ENCODE results near the gene IGSF21. TPM values are rescaled to one million over a fixed set of nuclear protein-coding genes. Genes with fewer than 3 reads are reported as not detected.

The IGSF21 gene
- polyA plus RNA-seq, 3 donors: not detected

DNA sequence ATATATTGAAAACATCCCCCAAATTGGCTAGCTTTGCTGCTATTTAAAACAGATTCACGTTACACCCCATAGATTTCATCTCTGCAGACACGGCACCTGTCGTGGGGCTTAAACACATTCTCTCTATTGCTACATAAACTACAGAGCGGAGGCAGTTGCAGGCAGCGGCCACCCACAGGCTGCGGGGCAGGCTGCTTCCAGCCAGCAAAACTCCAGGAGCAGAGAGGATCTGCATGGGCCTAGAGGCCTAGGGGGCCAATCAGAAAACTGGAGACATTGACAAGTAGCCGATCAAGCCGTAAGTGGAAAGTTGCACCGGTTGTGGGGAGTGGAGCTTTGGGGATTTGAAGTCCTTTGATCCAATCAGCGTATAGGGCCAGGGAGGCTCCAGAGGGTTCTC is 244.1 kb downstream of the IGSF21 start:
- intact Hi-C loops (cut with micrococcal nuclease): no loop called here
- Histone ChIP-seq H2AFZ (ENCODE audit: insufficient read depth, low read depth, low read length, poor library complexity, severe bottlenecking) (no peak overlapping the region), H3K4me2 (replicated peaks; ENCODE audit: extremely low read depth, low read length, poor library complexity, severe bottlenecking) (no peak overlapping the region), H3K4me3 (replicated peaks in 1 of 3; ENCODE audit: low read depth in 2 of 3, low read length in 3 of 3) (no peak overlapping the region), H3K79me2 (ENCODE audit: insufficient read depth, low read length) (no peaks in the 10 kb centered on the region), H3K36me3 (replicated peaks in 1 of 2; ENCODE audit: control insufficient read depth in 1 of 2, insufficient read depth in 2 of 2, low read length in 2 of 2) (no peaks in the 10 kb centered on the region), H3K4me1 (ENCODE audit: control insufficient read depth in 1 of 2, insufficient read depth in 2 of 2, low read length in 2 of 2) (no peaks in the 10 kb centered on the region), H3K27ac (ENCODE audit: low read depth in 1 of 2, low read length in 2 of 2) (no peak overlapping the region), H4K20me1 (ENCODE audit: insufficient read depth, low read length) (no peaks in the 10 kb centered on the region), H3K9me3 (replicated peaks in 1 of 2; ENCODE audit: control insufficient read depth in 1 of 2, insufficient read depth in 1 of 2, low read length in 2 of 2) (no peaks in the 10 kb centered on the region), H3K27me3 (ENCODE audit: control insufficient read depth in 2 of 2, insufficient read depth in 2 of 2, low read length in 2 of 2) (no peaks in the 10 kb centered on the region), H3K9ac (ENCODE audit: insufficient read depth, low read length, poor library complexity, severe bottlenecking) (no peak overlapping the region)
- H3K27me3 Mint-ChIP-seq (ENCODE audit: low read depth in 3 of 3): peaks cover 5 to 23% (median 9%) of the 10 kb centered on the region in 3 donors
- H3K4me1 Mint-ChIP-seq: no peaks in the 10 kb centered on the region
- H3K27ac Mint-ChIP-seq: no peak overlapping the region
- WGBS (ENCODE audit: insufficient coverage): 72% methylated on average over 7 of the region's 10 CpGs
- H3K36me3 Mint-ChIP-seq: no peaks in the 10 kb centered on the region
- DNase-seq: no peak
- H3K9me3 Mint-ChIP-seq: peaks cover 0 to 2% (median 0%) of the 10 kb centered on the region in 7 donors
- TF ChIP-seq, protein P1, sequence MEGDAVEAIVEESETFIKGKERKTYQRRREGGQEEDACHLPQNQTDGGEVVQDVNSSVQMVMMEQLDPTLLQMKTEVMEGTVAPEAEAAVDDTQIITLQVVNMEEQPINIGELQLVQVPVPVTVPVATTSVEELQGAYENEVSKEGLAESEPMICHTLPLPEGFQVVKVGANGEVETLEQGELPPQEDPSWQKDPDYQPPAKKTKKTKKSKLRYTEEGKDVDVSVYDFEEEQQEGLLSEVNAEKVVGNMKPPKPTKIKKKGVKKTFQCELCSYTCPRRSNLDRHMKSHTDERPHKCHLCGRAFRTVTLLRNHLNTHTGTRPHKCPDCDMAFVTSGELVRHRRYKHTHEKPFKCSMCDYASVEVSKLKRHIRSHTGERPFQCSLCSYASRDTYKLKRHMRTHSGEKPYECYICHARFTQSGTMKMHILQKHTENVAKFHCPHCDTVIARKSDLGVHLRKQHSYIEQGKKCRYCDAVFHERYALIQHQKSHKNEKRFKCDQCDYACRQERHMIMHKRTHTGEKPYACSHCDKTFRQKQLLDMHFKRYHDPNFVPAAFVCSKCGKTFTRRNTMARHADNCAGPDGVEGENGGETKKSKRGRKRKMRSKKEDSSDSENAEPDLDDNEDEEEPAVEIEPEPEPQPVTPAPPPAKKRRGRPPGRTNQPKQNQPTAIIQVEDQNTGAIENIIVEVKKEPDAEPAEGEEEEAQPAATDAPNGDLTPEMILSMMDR (IDR thresholded peaks at IDR 0.05): no peak
- H3K4me3 Mint-ChIP-seq: no peak overlapping the region

DNA sequence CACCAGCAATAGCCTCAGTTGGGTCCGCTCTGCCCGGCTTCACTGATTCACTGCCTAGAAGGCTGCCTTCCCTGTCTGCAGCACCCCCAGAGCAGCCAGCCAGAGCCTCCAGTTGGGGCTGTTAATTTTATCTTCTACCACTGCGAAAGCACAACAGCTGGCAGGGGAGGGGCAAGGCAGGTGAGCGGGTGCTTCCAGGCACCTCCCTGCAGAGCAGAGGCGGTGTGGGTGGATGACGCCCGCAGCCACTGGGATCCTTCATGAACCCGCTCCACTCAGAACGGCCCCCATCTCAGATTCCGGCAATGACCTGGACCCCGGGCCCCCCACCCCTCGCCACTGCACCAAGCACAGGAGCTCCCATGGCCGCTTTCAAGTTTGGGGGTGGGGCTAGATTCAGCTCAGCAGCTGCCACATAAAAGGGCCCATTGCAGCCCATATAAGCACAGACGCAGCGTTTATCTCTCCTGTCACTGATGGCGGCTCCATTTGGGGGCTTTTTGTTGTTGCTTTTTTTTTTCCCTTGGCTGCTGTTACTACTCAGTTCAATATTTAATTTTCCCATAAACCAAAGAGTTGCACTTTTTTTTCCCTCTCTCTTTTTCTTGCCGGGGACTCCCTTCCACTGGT is 245.2 kb downstream of the IGSF21 start:
- Histone ChIP-seq H3K27ac (ENCODE audit: low read depth in 1 of 2, low read length in 2 of 2) (no peak overlapping the region), H2AFZ (ENCODE audit: insufficient read depth, low read depth, low read length, poor library complexity, severe bottlenecking) (no peak overlapping the region), H3K36me3 (replicated peaks in 1 of 2; ENCODE audit: control insufficient read depth in 1 of 2, insufficient read depth in 2 of 2, low read length in 2 of 2) (no peaks in the 10 kb centered on the region), H3K9me3 (replicated peaks in 1 of 2; ENCODE audit: control insufficient read depth in 1 of 2, insufficient read depth in 1 of 2, low read length in 2 of 2) (no peaks in the 10 kb centered on the region), H3K27me3 (ENCODE audit: control insufficient read depth in 2 of 2, insufficient read depth in 2 of 2, low read length in 2 of 2) (no peaks in the 10 kb centered on the region), H3K79me2 (ENCODE audit: insufficient read depth, low read length) (no peaks in the 10 kb centered on the region), H3K4me2 (replicated peaks; ENCODE audit: extremely low read depth, low read length, poor library complexity, severe bottlenecking) (no peak overlapping the region), H3K4me3 (replicated peaks in 1 of 3; ENCODE audit: low read depth in 2 of 3, low read length in 3 of 3) (no peak overlapping the region), H4K20me1 (ENCODE audit: insufficient read depth, low read length) (no peaks in the 10 kb centered on the region), H3K9ac (ENCODE audit: insufficient read depth, low read length, poor library complexity, severe bottlenecking) (no peak overlapping the region), H3K4me1 (ENCODE audit: control insufficient read depth in 1 of 2, insufficient read depth in 2 of 2, low read length in 2 of 2) (no peaks in the 10 kb centered on the region)
- peaks cover 5 to 26% (median 10%) of the 10 kb centered on the region in 3 donors for H3K27me3 Mint-ChIP-seq (ENCODE audit: low read depth in 3 of 3)
- 38% methylated on average over 5 of the region's 17 CpGs for WGBS (ENCODE audit: insufficient coverage)
- DNase-seq: no peak
- TF ChIP-seq, protein P1 (IDR thresholded peaks at IDR 0.05): no peak
- H3K9me3 Mint-ChIP-seq: peaks cover 0 to 2% (median 0%) of the 10 kb centered on the region in 7 donors
- H3K4me3 Mint-ChIP-seq: no peak overlapping the region
- H3K4me1 Mint-ChIP-seq: no peaks in the 10 kb centered on the region
- H3K27ac Mint-ChIP-seq: no peak overlapping the region
- intact Hi-C loops (cut with micrococcal nuclease): no loop called here
- H3K36me3 Mint-ChIP-seq: no peaks in the 10 kb centered on the region
